ENCODE data around the gene CFAP299.
"Not testable (repeated sequence)": the region's sequence is repeated elsewhere in the genome, so short reads cannot be mapped to it uniquely, and the experiment has no call there.

The CFAP299 gene

GRCh38 chr4:80749558-80749957, 414.0 kb downstream of the CFAP299 start:
- DNase-seq, result not testable (repeated sequence)

- no peak for DNase-seq
These were observed 415.7 kb downstream of the CFAP299 start for GRCh38 chr4:80751200-80751599.

- no peak for DNase-seq
These were observed 432.4 kb downstream of the CFAP299 start for GRCh38 chr4:80767944-80768343.

- no peak for DNase-seq
These were observed 440.6 kb downstream of the CFAP299 start for GRCh38 chr4:80776168-80776567.

- no peak for DNase-seq
These were observed 445.9 kb downstream of the CFAP299 start for GRCh38 chr4:80781431-80781830.

GRCh38 chr4:80787306-80787705, 451.8 kb downstream of the CFAP299 start:
- no peak for DNase-seq

GRCh38 chr4:80788798-80789197, 453.3 kb downstream of the CFAP299 start:
- DNase-seq, result no peak

- DNase-seq, result no peak
These were observed 454.6 kb downstream of the CFAP299 start for GRCh38 chr4:80790152-80790551.

- not testable (repeated sequence) for DNase-seq
These were observed 458.1 kb downstream of the CFAP299 start for GRCh38 chr4:80793660-80794059.

- DNase-seq, result no peak
These were observed 462.6 kb downstream of the CFAP299 start for GRCh38 chr4:80798082-80798481.

GRCh38 chr4:80800719-80801118, 465.2 kb downstream of the CFAP299 start:
- DNase-seq, result not testable (repeated sequence)

GRCh38 chr4:80803337-80803736, 467.8 kb downstream of the CFAP299 start:
- no peak for DNase-seq

GRCh38 chr4:80806472-80806871, 470.9 kb downstream of the CFAP299 start:
- no peak for DNase-seq

- DNase-seq, result no peak
These were observed 473.7 kb downstream of the CFAP299 start for GRCh38 chr4:80809039-80809729.

GRCh38 chr4:80811406-80811805, 475.9 kb downstream of the CFAP299 start:
- no peak for DNase-seq

GRCh38 chr4:80812145-80812544, 476.6 kb downstream of the CFAP299 start:
- DNase-seq, result no peak

GRCh38 chr4:80814266-80814665, 478.7 kb downstream of the CFAP299 start:
- no peak for DNase-seq

- no peak for DNase-seq
These were observed 496.1 kb downstream of the CFAP299 start for GRCh38 chr4:80831383-80832361.

GRCh38 chr4:80839281-80839680, 503.8 kb downstream of the CFAP299 start:
- no peak for DNase-seq

GRCh38 chr4:80839792-80840191, 504.3 kb downstream of the CFAP299 start:
- no peak for DNase-seq

GRCh38 chr4:80840396-80840795, 504.9 kb downstream of the CFAP299 start:
- no peak for DNase-seq

- no peak for DNase-seq
These were observed 506.2 kb downstream of the CFAP299 start for GRCh38 chr4:80841587-80842281.

- DNase-seq, result no peak
These were observed 510.7 kb downstream of the CFAP299 start for GRCh38 chr4:80846210-80846609.

Data from NCI-H2081 treated with DMSO at 0.1 percent for 48 hours (cell line).